ENCODE measurements around the gene ZNF761. TPM values are rescaled to one million over a fixed set of nuclear protein-coding genes. Genes with fewer than 3 reads are reported as not detected.

The ZNF761 gene
- total and polyA plus RNA-seq, 2 donors (not counting 3 experiments of a cell fraction or from before 2014, with no cell fraction given), result 6.4 to 8.8 TPM

DNA sequence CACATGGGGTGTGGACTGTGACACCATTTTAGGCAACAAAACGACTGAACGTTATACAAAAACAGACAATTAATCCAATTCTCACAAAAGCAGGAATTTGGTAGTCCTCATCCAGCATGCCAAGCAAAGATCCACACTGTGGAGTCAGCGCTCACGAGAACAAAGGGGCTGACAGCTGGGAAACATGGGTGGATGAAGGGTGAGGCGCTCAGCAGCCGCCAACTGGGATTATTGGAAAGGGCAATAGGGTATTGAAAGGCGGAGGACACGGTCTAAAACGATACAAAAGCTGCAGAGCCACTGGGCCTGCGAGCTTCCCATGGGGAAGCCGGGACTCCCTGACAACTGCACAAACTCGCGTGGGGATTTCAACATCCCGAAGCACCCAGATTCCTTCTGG lies 31.1 kb downstream of the ZNF761 start:
- H3K9ac ChIP-seq (replicated peaks; ENCODE audit: extremely low read depth, insufficient read depth, low read length), result no peak overlapping the region
- H3K9me3 ChIP-seq (replicated peaks; ENCODE audit: control insufficient read depth, insufficient read depth, low read length), result no peaks in the 10 kb centered on the region
- no peaks in the 10 kb centered on the region for H3K9me1 ChIP-seq (replicated peaks; ENCODE audit: control insufficient read depth, extremely low read depth, insufficient read depth, low read length)
- BruUV-seq (replicated peaks), result no TSS peak
- no peaks in the 10 kb centered on the region for H3K79me2 ChIP-seq (ENCODE audit: control insufficient read depth, insufficient read depth, low read length)
- no peak for DNase-seq (ENCODE audit: low read depth, low spot score)
- no peak overlapping the region for H3K4me2 ChIP-seq (ENCODE audit: insufficient read depth, low read length)
- H2AFZ ChIP-seq (ENCODE audit: low read depth, low read length), result no peak overlapping the region
- no peak overlapping the region for H3K4me3 ChIP-seq (replicated peaks in 1 of 3; ENCODE audit: insufficient read depth in 1 of 3, low read depth in 1 of 3, low read length in 3 of 3)
- H4K20me1 ChIP-seq (replicated peaks; ENCODE audit: control insufficient read depth, extremely low read depth, insufficient read depth, low read length), result no peaks in the 10 kb centered on the region
- H3K27me3 ChIP-seq (ENCODE audit: control insufficient read depth in 2 of 2, insufficient read depth in 2 of 2, low read length in 2 of 2), result no peaks in the 10 kb centered on the region
- no peak for FAIRE-seq
- POLR2A ChIA-PET, result no interaction called here
- no peaks in the 10 kb centered on the region for H3K4me1 ChIP-seq (ENCODE audit: control insufficient read depth, extremely low read depth, insufficient read depth, low read length)
- intact Hi-C loops (cut with micrococcal nuclease), result no loop called here
- dilution Hi-C loops (cut with MboI; ENCODE audit: extremely low pct_ligation_motif_present, low sequenced_read_pairs), result no loop called here
- CTCF ChIA-PET, result interaction anchor here (2.4 kb wide), 1 partner anchor 38 kb away, joined by 5 read pairs; no protein-coding TSS in a partner anchor
- no peak overlapping the region for H3K27ac ChIP-seq (ENCODE audit: insufficient read depth, low read depth, low read length)
- TF ChIP-seq FOS (IDR thresholded peaks at IDR 0.05; ENCODE audit: borderline replicate concordance, insufficient read depth, low read length), result no peak
- TF ChIP-seq JUN (IDR thresholded peaks at IDR 0.05; ENCODE audit: borderline replicate concordance, insufficient read depth, insufficient read length, low read depth), result no peak
- TF ChIP-seq GATA2 (IDR thresholded peaks at IDR 0.05; ENCODE audit: insufficient read depth, insufficient read length, low read depth, low read length), result no peak
- TF ChIP-seq POLR2AphosphoS5 (IDR thresholded peaks at IDR 0.05; ENCODE audit: insufficient read depth, low read depth, low read length), result no peak
- TF ChIP-seq MYC (IDR thresholded peaks at IDR 0.05; ENCODE audit: low read depth, low read length), result no peak
- TF ChIP-seq EZH2 (IDR thresholded peaks at IDR 0.05; ENCODE audit: borderline replicate concordance, low read depth, low read length, severe bottlenecking), result no peak
- H3K36me3 ChIP-seq (ENCODE audit: control insufficient read depth in 2 of 2, extremely low read depth in 1 of 2, insufficient read depth in 2 of 2, low read length in 2 of 2), result no peaks in the 10 kb centered on the region

DNA sequence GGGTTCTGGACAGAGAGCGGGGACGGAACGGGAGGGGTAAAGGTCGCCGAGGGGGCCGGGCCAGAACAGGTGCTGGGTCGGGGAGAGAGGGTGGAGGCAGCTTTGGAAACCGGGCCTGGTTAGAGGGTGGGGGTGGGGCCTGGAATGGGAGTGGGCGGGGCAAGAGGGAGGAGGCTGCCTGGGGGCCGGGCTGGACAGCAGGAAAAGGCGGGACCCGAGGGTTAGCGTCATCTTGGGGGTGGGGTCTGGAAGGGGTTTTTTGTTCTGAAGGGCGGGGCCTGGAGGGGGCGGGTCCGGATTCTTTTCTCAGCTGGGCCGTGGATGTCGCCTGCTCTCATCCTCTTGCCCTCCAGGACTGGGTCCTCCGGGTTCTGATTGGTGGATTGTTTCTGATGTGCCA lies 31.5 kb downstream of the ZNF761 start:
- Histone ChIP-seq H3K4me1 (ENCODE audit: control insufficient read depth, extremely low read depth, insufficient read depth, low read length) (peaks cover 1% of the 10 kb centered on the region), H3K4me2 (ENCODE audit: insufficient read depth, low read length) (no peak overlapping the region), H3K4me3 (replicated peaks in 1 of 3; ENCODE audit: insufficient read depth in 1 of 3, low read depth in 1 of 3, low read length in 3 of 3) (no peak overlapping the region), H3K79me2 (ENCODE audit: control insufficient read depth, insufficient read depth, low read length) (no peaks in the 10 kb centered on the region), H4K20me1 (replicated peaks; ENCODE audit: control insufficient read depth, extremely low read depth, insufficient read depth, low read length) (no peaks in the 10 kb centered on the region), H3K9ac (replicated peaks; ENCODE audit: extremely low read depth, insufficient read depth, low read length) (no peak overlapping the region), H3K27me3 (ENCODE audit: control insufficient read depth in 2 of 2, insufficient read depth in 2 of 2, low read length in 2 of 2) (no peaks in the 10 kb centered on the region), H2AFZ (ENCODE audit: low read depth, low read length) (no peak overlapping the region), H3K27ac (ENCODE audit: insufficient read depth, low read depth, low read length) (no peak overlapping the region), H3K9me1 (replicated peaks; ENCODE audit: control insufficient read depth, extremely low read depth, insufficient read depth, low read length) (no peaks in the 10 kb centered on the region), H3K9me3 (replicated peaks; ENCODE audit: control insufficient read depth, insufficient read depth, low read length) (no peaks in the 10 kb centered on the region), H3K36me3 (ENCODE audit: control insufficient read depth in 2 of 2, extremely low read depth in 1 of 2, insufficient read depth in 2 of 2, low read length in 2 of 2) (no peaks in the 10 kb centered on the region)
- DNase-seq (ENCODE audit: low read depth, low spot score) (peak; percentile 15), FAIRE-seq (no peak)
- TF ChIP-seq MYC (IDR thresholded peaks at IDR 0.05; ENCODE audit: low read depth, low read length) (no peak), POLR2A (IDR thresholded peaks at IDR 0.05; ENCODE audit: low read depth, low read length) (no peak), FOS (IDR thresholded peaks at IDR 0.05; ENCODE audit: borderline replicate concordance, insufficient read depth, low read length) (no peak), GATA2 (IDR thresholded peaks at IDR 0.05; ENCODE audit: insufficient read depth, insufficient read length, low read depth, low read length) (no peak), JUN (IDR thresholded peaks at IDR 0.05; ENCODE audit: borderline replicate concordance, insufficient read depth, insufficient read length, low read depth) (no peak), POLR2AphosphoS5 (IDR thresholded peaks at IDR 0.05; ENCODE audit: insufficient read depth, low read depth, low read length) (no peak), EZH2 (IDR thresholded peaks at IDR 0.05; ENCODE audit: borderline replicate concordance, low read depth, low read length, severe bottlenecking) (no peak)
- TF ChIP-seq, protein P1, sequence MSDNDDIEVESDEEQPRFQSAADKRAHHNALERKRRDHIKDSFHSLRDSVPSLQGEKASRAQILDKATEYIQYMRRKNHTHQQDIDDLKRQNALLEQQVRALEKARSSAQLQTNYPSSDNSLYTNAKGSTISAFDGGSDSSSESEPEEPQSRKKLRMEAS (IDR thresholded peaks at IDR 0.05; ENCODE audit: insufficient read depth, insufficient read length), result no peak
- TF ChIP-seq, protein P2, sequence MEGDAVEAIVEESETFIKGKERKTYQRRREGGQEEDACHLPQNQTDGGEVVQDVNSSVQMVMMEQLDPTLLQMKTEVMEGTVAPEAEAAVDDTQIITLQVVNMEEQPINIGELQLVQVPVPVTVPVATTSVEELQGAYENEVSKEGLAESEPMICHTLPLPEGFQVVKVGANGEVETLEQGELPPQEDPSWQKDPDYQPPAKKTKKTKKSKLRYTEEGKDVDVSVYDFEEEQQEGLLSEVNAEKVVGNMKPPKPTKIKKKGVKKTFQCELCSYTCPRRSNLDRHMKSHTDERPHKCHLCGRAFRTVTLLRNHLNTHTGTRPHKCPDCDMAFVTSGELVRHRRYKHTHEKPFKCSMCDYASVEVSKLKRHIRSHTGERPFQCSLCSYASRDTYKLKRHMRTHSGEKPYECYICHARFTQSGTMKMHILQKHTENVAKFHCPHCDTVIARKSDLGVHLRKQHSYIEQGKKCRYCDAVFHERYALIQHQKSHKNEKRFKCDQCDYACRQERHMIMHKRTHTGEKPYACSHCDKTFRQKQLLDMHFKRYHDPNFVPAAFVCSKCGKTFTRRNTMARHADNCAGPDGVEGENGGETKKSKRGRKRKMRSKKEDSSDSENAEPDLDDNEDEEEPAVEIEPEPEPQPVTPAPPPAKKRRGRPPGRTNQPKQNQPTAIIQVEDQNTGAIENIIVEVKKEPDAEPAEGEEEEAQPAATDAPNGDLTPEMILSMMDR (IDR thresholded peaks at IDR 0.05; ENCODE audit: extremely low read depth in 1 of 2, insufficient read depth in 1 of 2, low read depth in 1 of 2, low read length in 2 of 2), result no peak
- intact Hi-C loops (cut with micrococcal nuclease) (no loop called here), dilution Hi-C loops (cut with MboI; ENCODE audit: extremely low pct_ligation_motif_present, low sequenced_read_pairs) (no loop called here)
- POLR2A ChIA-PET, result no interaction called here
- CTCF ChIA-PET, result interaction anchor here (2.4 kb wide), 1 partner anchor 38 kb away, joined by 5 read pairs; no protein-coding TSS in a partner anchor
- BruUV-seq (replicated peaks), result no TSS peak
